ENCODE data around the gene VCY.
"Not testable (repeated sequence)": the region's sequence is repeated elsewhere in the genome, so short reads cannot be mapped to it uniquely, and the experiment has no call there.

VCY gene

GRCh38 chrY:13986373-13986772, at the start of gene VCY:
TSS of gene VCY (minus strand) at chrY:13986473. CDS start at chrY:13986440, 33 bp downstream.
- DNase-seq (ENCODE audit: low read depth); H3K4me3 ChIP-seq (ENCODE audit: low read length): not testable (repeated sequence)

- not testable (repeated sequence) for DNase-seq (ENCODE audit: low read depth); H3K4me3 ChIP-seq (ENCODE audit: low read length)
Observed at GRCh38 chrY:14030395-14030794, 44.1 kb upstream of the VCY start.

GRCh38 chrY:14011916-14012315, 25.6 kb upstream of the VCY start:
- H3K4me3 ChIP-seq (ENCODE audit: low read length); DNase-seq (ENCODE audit: low read depth): not testable (repeated sequence)

- not testable (repeated sequence) for H3K4me3 ChIP-seq (ENCODE audit: low read length); DNase-seq (ENCODE audit: low read depth)
Observed at GRCh38 chrY:13942406-13942805, 43.9 kb downstream of the VCY start.
